ENCODE measurements around the gene SMC1A.

GRCh38 chrX:53437206-53437605 lies 14.8 kb upstream of the SMC1A start:
- TF ChIP-seq POLR2A (IDR thresholded peaks at IDR 0.05; ENCODE audit: low read length), result no peak
- no peak for TF ChIP-seq GATA1 (IDR thresholded peaks at IDR 0.05; ENCODE audit: low read depth, low read length)
